K562 (cell line): ENCODE measurements around the gene VARS1. TPM values are rescaled to one million over a fixed set of nuclear protein-coding genes. Genes with fewer than 3 reads are reported as not detected.
A peak's percentile ranks its signal among the peaks of the same experiment; 100 is the strongest.

Experiments used
- AFF4 ChIP-seq: sonication (generic); formaldehyde crosslinking; IDR thresholded peaks from 2 replicates; pipeline ENCODE4 v1.8.0; 2023; ENCODE audit warnings: mild to moderate bottlenecking, missing genetic modification reagents
- C11orf30 ChIP-seq: fragments of 450-650 bp; IDR thresholded peaks from 2 replicates; pipeline ENCODE4 v1.6.1; 2016; ENCODE audit warnings: low read depth, mild to moderate bottlenecking
- COPS2 ChIP-seq: fragments of 450-650 bp; conservative IDR thresholded peaks from 2 replicates; pipeline ENCODE4 v1.6.1; 2016; ENCODE audit warnings: mild to moderate bottlenecking, moderate library complexity
- CREBBP ChIP-seq: IDR thresholded peaks from one replicate; pipeline ENCODE4 v1.6.1; 2012; ENCODE audit warnings: low read depth, mild to moderate bottlenecking, control low read depth, inconsistent platforms, low read length
- DDX20 ChIP-seq: fragments of 450-650 bp; IDR thresholded peaks from 2 replicates; pipeline ENCODE4 v1.6.1; 2016; ENCODE audit warnings: missing genetic modification characterization, low read depth, mild to moderate bottlenecking, missing compliant biosample characterization, moderate library complexity
- DPF2 ChIP-seq: fragments of 450-650 bp; IDR thresholded peaks from 2 replicates; pipeline ENCODE4 v1.6.1; 2016
- GTF2A2 ChIP-seq: IDR thresholded peaks from 2 replicates; pipeline ENCODE4 v1.6.1; 2016; ENCODE audit warnings: mild to moderate bottlenecking, missing genetic modification characterization, missing compliant biosample characterization
- GTF2E2 ChIP-seq: fragments of 200-800 bp; sonication (Bioruptor generic); IDR thresholded peaks from 2 replicates; pipeline ENCODE4 v1.6.1; 2016; ENCODE audit warnings: missing genetic modification characterization, missing compliant biosample characterization
- HEY1 ChIP-seq: fragments of 250-450 bp; sonication (Bioruptor Pico); IDR thresholded peaks from 2 replicates; pipeline ENCODE4 v1.5.0; 2020; ENCODE audit warnings: mild to moderate bottlenecking, moderate library complexity, borderline replicate concordance
- MEIS2 ChIP-seq: fragments of 450-650 bp; IDR thresholded peaks from 2 replicates; pipeline ENCODE4 v1.6.1; 2014; ENCODE audit warnings: mild to moderate bottlenecking; ENCODE audit not compliant: partially characterized antibody
- NFE2 ChIP-seq: IDR thresholded peaks from 2 replicates; pipeline ENCODE4 v1.6.1; 2014; ENCODE audit warnings: antibody characterized with exemption, low read depth
- PHTF2 ChIP-seq: fragments of 250-450 bp; sonication (Bioruptor Pico); IDR thresholded peaks from 2 replicates; pipeline ENCODE4 v1.5.0; 2021; ENCODE audit warnings: mild to moderate bottlenecking
- TSHZ1 ChIP-seq: fragments of 250-450 bp; sonication (Bioruptor Pico); IDR thresholded peaks from 2 replicates; pipeline ENCODE4 v1.4.0; 2020; ENCODE audit warnings: mild to moderate bottlenecking, moderate library complexity
- ZC3H4 ChIP-seq: sonication (generic); formaldehyde crosslinking; IDR thresholded peaks from 2 replicates; pipeline ENCODE4 v1.9.0; 2021; ENCODE audit warnings: missing genetic modification reagents, borderline replicate concordance
- ZNF324 ChIP-seq: fragments of 250-450 bp; sonication (Bioruptor Pico); IDR thresholded peaks from 2 replicates; pipeline ENCODE4 v1.4.0; 2020; ENCODE audit warnings: mild to moderate bottlenecking
- ZNF583 ChIP-seq: fragments of 250-450 bp; sonication (Bioruptor Pico); IDR thresholded peaks from 2 replicates; pipeline ENCODE4 v1.4.0; 2020
- ZNF77 ChIP-seq: fragments of 250-450 bp; sonication (Bioruptor Pico); IDR thresholded peaks from 2 replicates; pipeline ENCODE4 v1.5.0; 2020
- polyA plus RNA-seq, 8 experiments: library from polyadenylated mRNA; depleted of rRNA in 4 of 8; stranded (reverse) in 5 of 8; unstranded in 3 of 8; fragments of >200 nt; fragmentation: Nextera tagmentation in 2 of 8; fragmentation: Illumina TruSeq in 1 of 8; extraction: Ambion mirVana in 2 of 8; extraction: Trizol in 1 of 8; gene quantifications; 2 replicates each; pipeline versions ENCODE4 v1.2.1 to v1.2.3, GENCODE V29; 2011 to 2014; ENCODE audit warnings: inconsistent platforms in 1 of 8, missing spikeins in 1 of 8
- total RNA-seq, 7 experiments: library from RNA; depleted of rRNA in 6 of 7; stranded (reverse); fragments of >200 nt in 6 of 7; fragmentation: Illumina TruSeq in 2 of 7; extraction: Trizol in 2 of 7; gene quantifications; 2 replicates each; pipeline versions ENCODE4 v1.2.1 to v1.2.3, GENCODE V29; 2011 to 2021; ENCODE audit warnings: low replicate concordance in 1 of 7
- TF ChIP-seq, protein P1 (sequence below): sonication (generic); formaldehyde crosslinking; IDR thresholded peaks from 2 replicates; pipeline ENCODE4 v1.8.0; 2022; ENCODE audit warnings: mild to moderate bottlenecking, missing genetic modification reagents
- TF ChIP-seq, protein P2 (sequence below): fragments of 250-450 bp; sonication (Bioruptor Pico); IDR thresholded peaks from 2 replicates; pipeline ENCODE4 v1.6.1; 2021; ENCODE audit warnings: mild to moderate bottlenecking

VARS1 gene
- total and polyA plus RNA-seq, 9 of the 15 experiments (the other 6 are each of a cell fraction or from before 2014, with no cell fraction given), result 2.9 to 488 (median 130) TPM

GRCh38 chr6:31814677-31815024 is 19.1 kb upstream of the VARS1 start (continued):
- TF ChIP-seq, protein P1, sequence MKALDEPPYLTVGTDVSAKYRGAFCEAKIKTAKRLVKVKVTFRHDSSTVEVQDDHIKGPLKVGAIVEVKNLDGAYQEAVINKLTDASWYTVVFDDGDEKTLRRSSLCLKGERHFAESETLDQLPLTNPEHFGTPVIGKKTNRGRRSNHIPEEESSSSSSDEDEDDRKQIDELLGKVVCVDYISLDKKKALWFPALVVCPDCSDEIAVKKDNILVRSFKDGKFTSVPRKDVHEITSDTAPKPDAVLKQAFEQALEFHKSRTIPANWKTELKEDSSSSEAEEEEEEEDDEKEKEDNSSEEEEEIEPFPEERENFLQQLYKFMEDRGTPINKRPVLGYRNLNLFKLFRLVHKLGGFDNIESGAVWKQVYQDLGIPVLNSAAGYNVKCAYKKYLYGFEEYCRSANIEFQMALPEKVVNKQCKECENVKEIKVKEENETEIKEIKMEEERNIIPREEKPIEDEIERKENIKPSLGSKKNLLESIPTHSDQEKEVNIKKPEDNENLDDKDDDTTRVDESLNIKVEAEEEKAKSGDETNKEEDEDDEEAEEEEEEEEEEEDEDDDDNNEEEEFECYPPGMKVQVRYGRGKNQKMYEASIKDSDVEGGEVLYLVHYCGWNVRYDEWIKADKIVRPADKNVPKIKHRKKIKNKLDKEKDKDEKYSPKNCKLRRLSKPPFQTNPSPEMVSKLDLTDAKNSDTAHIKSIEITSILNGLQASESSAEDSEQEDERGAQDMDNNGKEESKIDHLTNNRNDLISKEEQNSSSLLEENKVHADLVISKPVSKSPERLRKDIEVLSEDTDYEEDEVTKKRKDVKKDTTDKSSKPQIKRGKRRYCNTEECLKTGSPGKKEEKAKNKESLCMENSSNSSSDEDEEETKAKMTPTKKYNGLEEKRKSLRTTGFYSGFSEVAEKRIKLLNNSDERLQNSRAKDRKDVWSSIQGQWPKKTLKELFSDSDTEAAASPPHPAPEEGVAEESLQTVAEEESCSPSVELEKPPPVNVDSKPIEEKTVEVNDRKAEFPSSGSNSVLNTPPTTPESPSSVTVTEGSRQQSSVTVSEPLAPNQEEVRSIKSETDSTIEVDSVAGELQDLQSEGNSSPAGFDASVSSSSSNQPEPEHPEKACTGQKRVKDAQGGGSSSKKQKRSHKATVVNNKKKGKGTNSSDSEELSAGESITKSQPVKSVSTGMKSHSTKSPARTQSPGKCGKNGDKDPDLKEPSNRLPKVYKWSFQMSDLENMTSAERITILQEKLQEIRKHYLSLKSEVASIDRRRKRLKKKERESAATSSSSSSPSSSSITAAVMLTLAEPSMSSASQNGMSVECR (CRISPR knock-in tag), result no peak
- TF ChIP-seq GTF2A2 (tag), result no peak
- peak; percentile 69 for TF ChIP-seq MEIS2
- TF ChIP-seq C11orf30, result no peak
- TF ChIP-seq ZNF583, result no peak
- no peak for TF ChIP-seq DDX20 (tag)
- no peak for TF ChIP-seq PHTF2
- TF ChIP-seq CREBBP, result no peak
- TF ChIP-seq ZC3H4 (CRISPR knock-in tag), result no peak
- TF ChIP-seq AFF4 (CRISPR knock-in tag), result no peak
- TF ChIP-seq GTF2E2, result no peak
- no peak for TF ChIP-seq NFE2
- no peak for TF ChIP-seq TSHZ1
- 0 out of 2 replicates have a peak, but pooled peaks have one; percentile 60 for TF ChIP-seq ZNF324 (CRISPR knock-in tag)
- TF ChIP-seq DPF2, result peak; percentile 85
- TF ChIP-seq HEY1, result no peak
- TF ChIP-seq, protein P2, sequence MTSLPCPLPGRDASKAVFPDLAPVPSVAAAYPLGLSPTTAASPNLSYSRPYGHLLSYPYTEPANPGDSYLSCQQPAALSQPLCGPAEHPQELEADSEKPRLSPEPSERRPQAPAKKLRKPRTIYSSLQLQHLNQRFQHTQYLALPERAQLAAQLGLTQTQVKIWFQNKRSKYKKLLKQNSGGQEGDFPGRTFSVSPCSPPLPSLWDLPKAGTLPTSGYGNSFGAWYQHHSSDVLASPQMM, result no peak
- no peak for TF ChIP-seq COPS2
- no peak for TF ChIP-seq ZNF77
